Transverse colon (tissue), 4 donors: ENCODE results near the gene AJM1. TPM values are rescaled to one million over a fixed set of nuclear protein-coding genes. Genes with fewer than 3 reads are reported as not detected.

Experiments
- DNase-seq: peaks from one replicate; pipeline ENCODE4 v3.0.0-alpha.2; 2019
- H3K27ac ChIP-seq, 4 donors: fragments of 200-600 bp; sonication (generic); 2 replicates each; pipeline ENCODE4 v1.5.1; 2016 to 2018; ENCODE audit warnings: inconsistent platforms in 4 of 4
- H3K27me3 ChIP-seq: fragments of 200-600 bp; sonication (generic); 2 replicates; pipeline ENCODE4 v1.5.1; 2017; ENCODE audit warnings: inconsistent platforms
- H3K36me3 ChIP-seq, 4 donors: fragments of 200-600 bp; sonication (generic); 2 replicates each; pipeline ENCODE4 v1.5.1; 2017 to 2019; ENCODE audit warnings: inconsistent platforms in 4 of 4
- H3K4me1 ChIP-seq, 4 donors: fragments of 200-600 bp; sonication (generic); 2 replicates each; pipeline ENCODE4 v1.5.1; 2017 to 2020; ENCODE audit warnings: inconsistent platforms in 4 of 4
- H3K4me3 ChIP-seq, 4 donors: fragments of 200-600 bp; sonication (generic); 1 replicate in 1 of 4; 2 replicates in 3 of 4; pipeline versions ENCODE4 v1.5.1 to v1.6.1; 2017 to 2019; ENCODE audit warnings: inconsistent platforms in 4 of 4
- H3K9me3 ChIP-seq, 2 donors: fragments of 200-600 bp; sonication (generic); 2 replicates each; pipeline ENCODE4 v1.5.1; 2017 to 2019; ENCODE audit warnings: inconsistent platforms in 2 of 2
- EP300 ChIP-seq: sonication (generic); formaldehyde crosslinking; IDR thresholded peaks from one replicate; pipeline ENCODE4 v1.6.1; 2017; ENCODE audit warnings: antibody characterized with exemption, low read depth
- POLR2A ChIP-seq: fragments of 450-650 bp; IDR thresholded peaks from one replicate; pipeline ENCODE4 v1.6.1; 2016; ENCODE audit warnings: antibody characterized with exemption, mild to moderate bottlenecking, moderate library complexity
- POLR2AphosphoS5 ChIP-seq, 3 donors: sonication (generic); formaldehyde crosslinking; IDR thresholded peaks; one replicate each; pipeline ENCODE4 v1.6.1; 2016; ENCODE audit warnings: antibody characterized with exemption in 3 of 3
- WGBS, 2 donors: methylation state at CpG; one replicate each; pipeline ENCODE4 v1.1.5; 2018; ENCODE audit warnings: low coverage in 1 of 2; 5-methylcytosine and 5-hydroxymethylcytosine counted together
- in situ Hi-C, 4 donors: fragments of 200-750 bp; cut with MboI; loops; one replicate each; pipeline versions ENCODE4 v1.15.0 to v1.15.1; 2017; ENCODE audit warnings: low sequenced_read_pairs in 3 of 4, low pct_ligation_motif_present in 1 of 4, low pct_unique_long_range_greater_than_20kb in 1 of 4
- intact Hi-C: fragments of 100-400 bp; cut with DNase I; formaldehyde crosslinking; loops from one replicate; pipeline ENCODE4 v1.15.1; 2023; ENCODE audit warnings: low total_unique reads
- small RNA-seq, 4 donors: library from RNA; depleted of rRNA; stranded (forward); fragments of <200 nt; gene quantifications; one replicate each; pipeline ENCODE3, GENCODE V24; 2016
- total RNA-seq, 4 donors: library from RNA; depleted of rRNA; stranded (reverse); fragments of >200 nt; gene quantifications; one replicate each; pipeline ENCODE4 v1.1.0, GENCODE V29; 2016
- TF ChIP-seq, protein P1 (sequence below), 5 experiments: fragments of 200-600 bp in 3 of 5; fragments of 450-650 bp in 2 of 5; sonication (generic) in 3 of 5; IDR thresholded peaks; 1 replicate in 2 of 5; 2 replicates in 3 of 5; pipeline ENCODE4 v1.5.1; 2016 to 2017; ENCODE audit warnings: antibody characterized with exemption in 5 of 5, inconsistent platforms in 3 of 5, mild to moderate bottlenecking in 2 of 5, moderate library complexity in 1 of 5

The AJM1 gene
- total RNA-seq, 4 donors from 2014 or later = 9.8 to 26.5 (median 17.0) TPM

GRCh38 chr9:136890661-136891060 lies 48.4 kb downstream of the AJM1 start:
- H3K36me3 ChIP-seq = no peaks in the 10 kb centered on the region

More at GRCh38 chr9:136890661-136891060, 48.4 kb downstream of the AJM1 start:
- DNase-seq = no peak
- Histone ChIP-seq H3K9me3 (no peaks in the 10 kb centered on the region), H3K4me1 (peaks cover 0 to 17% (median 12%) of the 10 kb centered on the region in 4 donors), H3K27ac (no peak overlapping the region), H3K27me3 (no peaks in the 10 kb centered on the region), H3K4me3 (no peak overlapping the region)
- TF ChIP-seq EP300 (no peak), POLR2AphosphoS5 (IDR thresholded peaks at IDR 0.05) (no peak), POLR2A (no peak)
- TF ChIP-seq, protein P1, sequence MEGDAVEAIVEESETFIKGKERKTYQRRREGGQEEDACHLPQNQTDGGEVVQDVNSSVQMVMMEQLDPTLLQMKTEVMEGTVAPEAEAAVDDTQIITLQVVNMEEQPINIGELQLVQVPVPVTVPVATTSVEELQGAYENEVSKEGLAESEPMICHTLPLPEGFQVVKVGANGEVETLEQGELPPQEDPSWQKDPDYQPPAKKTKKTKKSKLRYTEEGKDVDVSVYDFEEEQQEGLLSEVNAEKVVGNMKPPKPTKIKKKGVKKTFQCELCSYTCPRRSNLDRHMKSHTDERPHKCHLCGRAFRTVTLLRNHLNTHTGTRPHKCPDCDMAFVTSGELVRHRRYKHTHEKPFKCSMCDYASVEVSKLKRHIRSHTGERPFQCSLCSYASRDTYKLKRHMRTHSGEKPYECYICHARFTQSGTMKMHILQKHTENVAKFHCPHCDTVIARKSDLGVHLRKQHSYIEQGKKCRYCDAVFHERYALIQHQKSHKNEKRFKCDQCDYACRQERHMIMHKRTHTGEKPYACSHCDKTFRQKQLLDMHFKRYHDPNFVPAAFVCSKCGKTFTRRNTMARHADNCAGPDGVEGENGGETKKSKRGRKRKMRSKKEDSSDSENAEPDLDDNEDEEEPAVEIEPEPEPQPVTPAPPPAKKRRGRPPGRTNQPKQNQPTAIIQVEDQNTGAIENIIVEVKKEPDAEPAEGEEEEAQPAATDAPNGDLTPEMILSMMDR (IDR thresholded peaks at IDR 0.05) = no peak
- 85 to 87% methylated on average over 7 to 13 of the region's 13 CpGs for WGBS, 2 donors
- in situ Hi-C loops (no loop called here), intact Hi-C loops (no loop called here)

Small RNA genes within 50 kb of the gene (small RNA-seq; reads per million reads assigned to genes)
- gene AL355987.2 (0 reads per million in 4 donors), gene MIR4292 (0 reads per million in 4 donors), gene MIR4479 (0 to 0.14 (median 0) reads per million in 4 donors)

Other genes starting within 250 kb of the AJM1 start
- gene EGFL7, start 179.6 kb upstream of the AJM1 start, total RNA-seq = 10 to 100 TPM; 12.3 to 64.7 (median 33.6) TPM
- 100 to 1,000 TPM; 245 to 441 (median 290) TPM for gene AGPAT2, start 155.0 kb upstream of the AJM1 start, total RNA-seq
- 10 to 100 TPM in 1 of 4 donors, 1 to 10 TPM in 3; 3.5 to 12.3 (median 3.9) TPM for gene DIPK1B, start 129.9 kb upstream of the AJM1 start, total RNA-seq
- 10 to 100 TPM in 1 of 4 donors, 1 to 10 TPM in 2, under 1 TPM in 1; 0.96 to 33.6 (median 3.3) TPM for gene LCN10, start 99.5 kb upstream of the AJM1 start, total RNA-seq
- 1 to 10 TPM in 2 of 4 donors, not detected in 2; 1.1 to 2.9 TPM for gene LCN6, start 94.0 kb upstream of the AJM1 start, total RNA-seq
- gene LCN8, start 84.2 kb upstream of the AJM1 start, total RNA-seq = not detected
- gene LCN15, start 78.0 kb upstream of the AJM1 start, total RNA-seq = 10 to 100 TPM in 1 of 4 donors, 1 to 10 TPM in 1, not detected in 2; 6.4 to 11.9 TPM
- 100 to 1,000 TPM; 179 to 392 (median 224) TPM for gene TMEM141, start 51.1 kb upstream of the AJM1 start, total RNA-seq
- 100 to 1,000 TPM in 1 of 4 donors, 10 to 100 TPM in 3; 25.2 to 161 (median 63.5) TPM for gene CCDC183, start 46.1 kb upstream of the AJM1 start, total RNA-seq
- 100 to 1,000 TPM in 3 of 4 donors, 10 to 100 TPM in 1; 71.3 to 227 (median 160) TPM for gene RABL6, start 34.5 kb upstream of the AJM1 start, total RNA-seq
- 100 to 1,000 TPM in 2 of 4 donors, 10 to 100 TPM in 2; 69.7 to 134 (median 107) TPM for gene PHPT1, start 6.9 kb downstream of the AJM1 start, total RNA-seq
- 10 to 100 TPM; 11.4 to 52.5 (median 23.2) TPM for gene MAMDC4, start 9.9 kb downstream of the AJM1 start, total RNA-seq
- 100 to 1,000 TPM; 353 to 618 (median 555) TPM for gene EDF1, start 23.8 kb downstream of the AJM1 start, total RNA-seq
- gene TRAF2, start 44.0 kb downstream of the AJM1 start, total RNA-seq = 10 to 100 TPM; 12.5 to 60.6 (median 13.8) TPM
- 100 to 1,000 TPM; 294 to 820 (median 446) TPM for gene FBXW5, start 102.3 kb downstream of the AJM1 start, total RNA-seq
- gene C8G, start 102.8 kb downstream of the AJM1 start, total RNA-seq = 1 to 10 TPM in 3 of 4 donors, not detected in 1; 4.3 to 7.9 (median 6.4) TPM
- gene LCN12, start 109.8 kb downstream of the AJM1 start, total RNA-seq = 10 to 100 TPM in 1 of 4 donors, 1 to 10 TPM in 3; 1.2 to 52.7 (median 5.5) TPM
- 10 to 100 TPM in 3 of 4 donors, 1 to 10 TPM in 1; 6.8 to 59.1 (median 17.8) TPM for gene PTGDS, start 135.0 kb downstream of the AJM1 start, total RNA-seq
- gene LCNL1, start 140.5 kb downstream of the AJM1 start, total RNA-seq = under 1 TPM in 2 of 4 donors, not detected in 2; 0.27 to 0.75 TPM
- gene PAXX, start 149.9 kb downstream of the AJM1 start, total RNA-seq = 10 to 100 TPM; 49.3 to 85.2 (median 66.0) TPM
- 1 to 10 TPM in 2 of 4 donors, not detected in 2; 2.5 to 3.8 TPM for gene CLIC3, start 154.1 kb downstream of the AJM1 start, total RNA-seq
- gene ABCA2, start 185.8 kb downstream of the AJM1 start, total RNA-seq = 100 to 1,000 TPM in 2 of 4 donors, 10 to 100 TPM in 2; 51.1 to 204 (median 96.5) TPM
- gene FUT7, start 189.6 kb downstream of the AJM1 start, total RNA-seq = not detected
- gene NPDC1, start 203.7 kb downstream of the AJM1 start, total RNA-seq = 100 to 1,000 TPM in 2 of 4 donors, 10 to 100 TPM in 2; 58.0 to 972 (median 274) TPM
- gene ENTPD2, start 211.6 kb downstream of the AJM1 start, total RNA-seq = 10 to 100 TPM in 3 of 4 donors, 1 to 10 TPM in 1; 3.6 to 17.1 (median 14.1) TPM
- gene SAPCD2, start 228.1 kb downstream of the AJM1 start, total RNA-seq = 10 to 100 TPM in 1 of 4 donors, 1 to 10 TPM in 2, under 1 TPM in 1; 0.37 to 37.2 (median 3.3) TPM
- 10 to 100 TPM in 2 of 4 donors, 1 to 10 TPM in 2; 6.4 to 28.8 (median 11.7) TPM for gene UAP1L1, start 235.0 kb downstream of the AJM1 start, total RNA-seq
- 100 to 1,000 TPM in 1 of 4 donors, 10 to 100 TPM in 3; 56.5 to 106 (median 70.0) TPM for gene MAN1B1, start 244.5 kb downstream of the AJM1 start, total RNA-seq